ENCODE results near the gene PGGHG. TPM values are rescaled to one million over a fixed set of nuclear protein-coding genes. Genes with fewer than 3 reads are reported as not detected.

PGGHG gene
- total and polyA plus RNA-seq, 10 of the 15 experiments (the other 5 are each of a cell fraction or from before 2014, with no cell fraction given) = 0.10 to 8.3 (median 1.8) TPM

DNA sequence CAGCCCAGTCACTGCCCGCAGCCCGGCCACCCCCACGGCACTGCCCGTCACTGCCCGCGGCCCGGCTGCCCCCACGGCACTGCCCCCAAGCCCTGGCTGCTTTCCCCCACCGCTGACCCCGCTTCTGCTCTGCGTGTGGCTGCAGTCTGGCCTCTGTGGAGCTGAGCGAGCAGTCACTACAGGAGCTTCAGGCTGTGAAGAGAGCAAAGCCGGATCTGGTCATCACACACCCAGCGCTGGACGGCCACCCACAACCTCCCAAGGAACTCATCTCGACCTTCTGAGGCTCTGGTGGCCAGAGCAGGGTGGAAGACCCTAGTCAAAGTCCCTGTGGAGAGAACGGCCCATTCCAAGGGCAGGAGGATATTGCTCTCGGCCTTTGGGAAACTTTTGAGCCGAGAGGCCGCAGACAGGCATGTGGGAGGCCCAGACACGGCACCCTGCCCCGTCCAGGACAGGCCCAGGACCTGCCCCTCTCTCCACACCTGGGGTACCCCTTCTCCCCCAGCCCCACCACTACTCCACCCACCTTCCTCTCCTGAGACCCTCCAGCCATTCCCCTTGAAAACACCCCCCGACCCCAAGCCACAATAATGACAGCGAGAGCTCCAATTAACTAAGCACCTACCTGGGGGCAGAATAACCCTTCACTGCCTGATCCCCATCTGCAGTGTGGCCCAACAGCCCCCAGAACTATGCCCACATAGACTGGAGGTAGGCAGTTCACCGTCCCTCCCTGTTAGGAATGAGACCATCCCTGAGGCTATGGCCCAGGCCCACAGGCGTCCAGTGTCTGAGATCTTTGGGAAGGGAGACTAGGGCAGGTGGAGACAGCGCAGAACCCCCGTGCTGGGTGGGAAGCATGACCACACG is 3.7 kb upstream of the PGGHG start:
- Histone ChIP-seq H3K9ac (ENCODE audit: control insufficient read depth, insufficient read depth, low read length) (no peak overlapping the region), H3K79me2 (ENCODE audit: control insufficient read depth, insufficient read depth, low read length) (no peaks in the 10 kb centered on the region), H3K4me2 (ENCODE audit: control insufficient read depth, insufficient read depth) (no peak overlapping the region), H4K20me1 (ENCODE audit: control insufficient read depth, insufficient read depth) (no peaks in the 10 kb centered on the region), H3K27ac (ENCODE audit: control insufficient read depth, insufficient read depth) (no peak overlapping the region), H3K9me3 (replicated peaks; ENCODE audit: control insufficient read depth, insufficient read depth, low read length) (no peaks in the 10 kb centered on the region), H2AFZ (ENCODE audit: control insufficient read depth, low read depth, low read length) (no peak overlapping the region), H3K36me3 (ENCODE audit: control insufficient read depth in 2 of 2, insufficient read depth in 2 of 2, low read length in 1 of 2) (no peaks in the 10 kb centered on the region), H3K4me1 (ENCODE audit: control insufficient read depth, insufficient read depth, low read length) (peaks cover 8% of the 10 kb centered on the region; the same call in 1 of the 2 replicates), H3K4me3 (no peak overlapping the region), H3K27me3 (replicated peaks in 1 of 2; ENCODE audit: control insufficient read depth in 2 of 2, insufficient read depth in 2 of 2, low read length in 1 of 2) (peaks cover 11% of the 10 kb centered on the region in 2 experiments)
- ATAC-seq = no peak
- TF ChIP-seq, protein P1, sequence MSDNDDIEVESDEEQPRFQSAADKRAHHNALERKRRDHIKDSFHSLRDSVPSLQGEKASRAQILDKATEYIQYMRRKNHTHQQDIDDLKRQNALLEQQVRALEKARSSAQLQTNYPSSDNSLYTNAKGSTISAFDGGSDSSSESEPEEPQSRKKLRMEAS (IDR thresholded peaks at IDR 0.05; ENCODE audit: low read depth, low read length) = no peak
- TF ChIP-seq, protein P2, sequence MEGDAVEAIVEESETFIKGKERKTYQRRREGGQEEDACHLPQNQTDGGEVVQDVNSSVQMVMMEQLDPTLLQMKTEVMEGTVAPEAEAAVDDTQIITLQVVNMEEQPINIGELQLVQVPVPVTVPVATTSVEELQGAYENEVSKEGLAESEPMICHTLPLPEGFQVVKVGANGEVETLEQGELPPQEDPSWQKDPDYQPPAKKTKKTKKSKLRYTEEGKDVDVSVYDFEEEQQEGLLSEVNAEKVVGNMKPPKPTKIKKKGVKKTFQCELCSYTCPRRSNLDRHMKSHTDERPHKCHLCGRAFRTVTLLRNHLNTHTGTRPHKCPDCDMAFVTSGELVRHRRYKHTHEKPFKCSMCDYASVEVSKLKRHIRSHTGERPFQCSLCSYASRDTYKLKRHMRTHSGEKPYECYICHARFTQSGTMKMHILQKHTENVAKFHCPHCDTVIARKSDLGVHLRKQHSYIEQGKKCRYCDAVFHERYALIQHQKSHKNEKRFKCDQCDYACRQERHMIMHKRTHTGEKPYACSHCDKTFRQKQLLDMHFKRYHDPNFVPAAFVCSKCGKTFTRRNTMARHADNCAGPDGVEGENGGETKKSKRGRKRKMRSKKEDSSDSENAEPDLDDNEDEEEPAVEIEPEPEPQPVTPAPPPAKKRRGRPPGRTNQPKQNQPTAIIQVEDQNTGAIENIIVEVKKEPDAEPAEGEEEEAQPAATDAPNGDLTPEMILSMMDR (IDR thresholded peaks at IDR 0.05 in 2 of 3, conservative IDR thresholded peaks at IDR 0.05 in 1 of 3; ENCODE audit: control insufficient read depth in 2 of 3, extremely low read depth in 1 of 3, insufficient read depth in 1 of 3, low read depth in 3 of 3, low read length in 3 of 3) = no peak
- no peak for TF ChIP-seq RAD51 (IDR thresholded peaks at IDR 0.05)
- TF ChIP-seq RUNX3 (IDR thresholded peaks at IDR 0.05; ENCODE audit: low read length) = no peak
- no peak for FAIRE-seq
- no TSS peak for BruUV-seq (replicated peaks)
- 54% methylated on average over 29 of the region's 29 CpGs for WGBS (ENCODE audit: insufficient coverage, insufficient replicate concordance, low lambda C conversion rate, missing lambda C conversion rate)
- DNase-seq (ENCODE audit: low read depth, low spot score) = no peak
- ChIA-PET CTCF (no interaction called here), RAD21 (ENCODE audit: unreplicated experiment) (interaction anchor here (1.3 to 1.4 kb wide), 2 partner anchors 35 to 39 kb away, joined by 4 to 5 read pairs; no protein-coding TSS in a partner anchor), SMC1A (ENCODE audit: uncharacterized antibody, unreplicated experiment) (interaction anchor here (0.6 to 1.7 kb wide), 2 partner anchors 9 to 11 kb away, joined by 3 to 4 read pairs; no protein-coding TSS in a partner anchor), POLR2A (interaction anchor here (0.7 to 1.5 kb wide), 2 partner anchors 9 to 415 kb away, joined by 3 to 4 read pairs; no protein-coding TSS in a partner anchor)
- in situ Hi-C loops (cut with MboI) = no loop called here
- intact Hi-C loops (cut with micrococcal nuclease; ENCODE audit: unreplicated experiment) = no loop called here

Data from GM12878 (cell line).